GM18868 (cell line): ENCODE data around the gene CCDC3.

Source experiments
- ATAC-seq: cut with Tn5 transposase; IDR thresholded peaks from one replicate; pipeline ENCODE4 v1.9.1; 2021; ENCODE audit warnings: mild to moderate bottlenecking, moderate library complexity; ENCODE audit not compliant: unreplicated experiment

The CCDC3 gene

DNA sequence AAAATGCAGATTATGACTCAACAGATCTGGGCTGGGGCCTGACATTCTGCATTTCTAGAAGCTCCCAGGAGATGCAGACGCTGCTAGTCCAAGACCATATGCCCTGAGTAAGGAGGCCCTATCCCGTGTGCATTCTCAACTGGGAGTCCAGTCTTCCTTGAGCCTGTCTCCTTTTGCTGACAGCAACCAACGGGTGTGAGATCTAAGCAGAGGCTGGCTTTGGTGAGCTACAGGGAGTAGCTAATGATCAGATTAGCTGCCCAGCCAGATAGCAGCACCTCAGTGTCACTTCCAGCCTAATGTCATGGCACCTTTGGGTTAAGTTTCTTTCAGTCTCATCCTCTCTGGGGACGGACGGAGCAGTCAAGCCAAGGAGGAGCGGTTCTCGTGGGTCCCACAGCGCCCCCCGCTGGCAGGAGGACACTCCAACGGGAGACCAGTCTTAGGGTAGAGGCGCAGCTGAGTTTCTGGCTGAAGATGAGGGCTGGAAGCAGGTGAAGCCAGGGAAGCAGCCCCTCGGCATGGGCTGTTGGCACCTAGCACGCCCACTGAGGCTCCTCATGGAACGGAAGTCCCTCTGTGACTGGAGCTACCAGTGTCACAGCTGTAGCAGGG, 154.0 kb downstream of the CCDC3 start:
- no peak for ATAC-seq

DNA sequence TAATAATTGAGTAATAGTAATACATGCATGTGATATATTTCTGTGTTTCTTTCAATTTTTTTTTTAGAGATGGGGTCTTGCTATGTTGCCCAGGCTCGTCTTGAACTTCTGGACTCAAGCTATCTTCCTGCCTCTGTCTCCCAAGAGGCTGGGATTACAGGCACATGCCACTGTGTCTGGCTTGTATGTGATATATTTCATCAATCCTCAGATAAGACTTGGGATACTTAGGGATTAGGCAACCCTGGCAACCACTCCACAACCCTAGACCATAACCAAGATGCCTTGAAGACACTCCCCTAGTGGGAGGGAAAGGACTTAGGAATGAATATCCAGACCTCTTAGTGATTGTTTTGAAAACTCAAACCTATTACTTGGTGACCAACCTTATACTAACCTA, 154.8 kb downstream of the CCDC3 start:
- ATAC-seq = no peak
